B cell (primary cell): ENCODE results near the gene TRIM66.

Source experiments
- EZH2 ChIP-seq: IDR thresholded peaks from 2 replicates; pipeline ENCODE4 v1.6.1; 2012; ENCODE audit warnings: borderline replicate concordance, low read depth, mild to moderate bottlenecking, moderate library complexity, low read length; ENCODE audit not compliant: insufficient read depth, poor library complexity, severe bottlenecking
- TF ChIP-seq, protein P1 (sequence below): fragments of 200-600 bp; IDR thresholded peaks from one replicate; pipeline ENCODE4 v1.8.0; 2022; ENCODE audit warnings: antibody characterized with exemption, mild to moderate bottlenecking

DNA sequence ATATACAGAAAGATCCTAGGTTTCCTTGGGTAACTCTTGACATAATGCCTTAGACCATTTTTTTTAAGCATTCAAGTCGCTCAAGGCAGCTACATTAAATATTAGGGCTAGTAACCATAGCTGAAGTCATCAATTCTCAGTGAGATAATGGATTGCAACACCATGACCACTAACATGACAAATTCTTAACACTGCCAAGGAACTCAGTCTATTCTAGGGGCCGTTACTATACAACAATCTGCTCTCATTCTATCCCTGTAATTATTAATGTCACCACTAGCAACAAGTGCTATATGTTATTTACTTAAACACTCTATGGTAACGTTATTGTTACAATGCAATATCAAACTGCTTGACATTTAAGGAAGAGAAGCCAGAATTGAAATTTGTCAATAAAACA lies 85.3 kb downstream of the TRIM66 start:
- TF ChIP-seq, protein P1, sequence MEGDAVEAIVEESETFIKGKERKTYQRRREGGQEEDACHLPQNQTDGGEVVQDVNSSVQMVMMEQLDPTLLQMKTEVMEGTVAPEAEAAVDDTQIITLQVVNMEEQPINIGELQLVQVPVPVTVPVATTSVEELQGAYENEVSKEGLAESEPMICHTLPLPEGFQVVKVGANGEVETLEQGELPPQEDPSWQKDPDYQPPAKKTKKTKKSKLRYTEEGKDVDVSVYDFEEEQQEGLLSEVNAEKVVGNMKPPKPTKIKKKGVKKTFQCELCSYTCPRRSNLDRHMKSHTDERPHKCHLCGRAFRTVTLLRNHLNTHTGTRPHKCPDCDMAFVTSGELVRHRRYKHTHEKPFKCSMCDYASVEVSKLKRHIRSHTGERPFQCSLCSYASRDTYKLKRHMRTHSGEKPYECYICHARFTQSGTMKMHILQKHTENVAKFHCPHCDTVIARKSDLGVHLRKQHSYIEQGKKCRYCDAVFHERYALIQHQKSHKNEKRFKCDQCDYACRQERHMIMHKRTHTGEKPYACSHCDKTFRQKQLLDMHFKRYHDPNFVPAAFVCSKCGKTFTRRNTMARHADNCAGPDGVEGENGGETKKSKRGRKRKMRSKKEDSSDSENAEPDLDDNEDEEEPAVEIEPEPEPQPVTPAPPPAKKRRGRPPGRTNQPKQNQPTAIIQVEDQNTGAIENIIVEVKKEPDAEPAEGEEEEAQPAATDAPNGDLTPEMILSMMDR: no peak
- no peak for TF ChIP-seq EZH2
